Loucy (cell line): ENCODE data around the gene FGA.

ENCODE experiments used
- CTCF ChIP-seq: fragments of 200-600 bp; sonication (generic); conservative IDR thresholded peaks from 2 replicates; pipeline ENCODE4 v1.5.1; 2014; ENCODE audit warnings: mild to moderate bottlenecking, antibody characterized with exemption, low read length
- EZH2phosphoT487 ChIP-seq: fragments of 200-600 bp; IDR thresholded peaks from 2 replicates; pipeline ENCODE4 v1.6.1; 2018; ENCODE audit warnings: antibody characterized with exemption, mild to moderate bottlenecking, moderate library complexity, borderline replicate concordance

DNA sequence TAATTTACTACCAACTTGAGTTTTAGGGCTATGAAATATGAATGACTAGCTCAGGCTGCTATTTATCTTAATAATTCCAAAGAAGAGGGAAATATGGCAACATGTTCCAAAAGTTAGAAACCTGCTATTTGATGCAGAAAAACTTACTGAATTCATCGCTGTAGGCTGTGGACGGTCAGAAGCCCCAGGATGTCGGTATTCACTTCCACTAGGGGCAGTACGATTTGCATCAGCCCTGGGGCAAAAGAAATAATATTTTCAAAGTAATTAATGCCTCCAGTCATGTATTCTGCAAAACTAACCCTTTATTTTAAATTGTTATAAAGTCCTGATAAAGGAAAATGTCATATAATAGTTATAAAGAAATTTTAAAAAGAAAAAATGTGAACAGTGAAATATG lies 44.9 kb downstream of the FGA start:
- TF ChIP-seq CTCF (peak; percentile 52), EZH2phosphoT487 (no peak)
